ENCODE data around the gene TEX54.

Gene TEX54

DNA sequence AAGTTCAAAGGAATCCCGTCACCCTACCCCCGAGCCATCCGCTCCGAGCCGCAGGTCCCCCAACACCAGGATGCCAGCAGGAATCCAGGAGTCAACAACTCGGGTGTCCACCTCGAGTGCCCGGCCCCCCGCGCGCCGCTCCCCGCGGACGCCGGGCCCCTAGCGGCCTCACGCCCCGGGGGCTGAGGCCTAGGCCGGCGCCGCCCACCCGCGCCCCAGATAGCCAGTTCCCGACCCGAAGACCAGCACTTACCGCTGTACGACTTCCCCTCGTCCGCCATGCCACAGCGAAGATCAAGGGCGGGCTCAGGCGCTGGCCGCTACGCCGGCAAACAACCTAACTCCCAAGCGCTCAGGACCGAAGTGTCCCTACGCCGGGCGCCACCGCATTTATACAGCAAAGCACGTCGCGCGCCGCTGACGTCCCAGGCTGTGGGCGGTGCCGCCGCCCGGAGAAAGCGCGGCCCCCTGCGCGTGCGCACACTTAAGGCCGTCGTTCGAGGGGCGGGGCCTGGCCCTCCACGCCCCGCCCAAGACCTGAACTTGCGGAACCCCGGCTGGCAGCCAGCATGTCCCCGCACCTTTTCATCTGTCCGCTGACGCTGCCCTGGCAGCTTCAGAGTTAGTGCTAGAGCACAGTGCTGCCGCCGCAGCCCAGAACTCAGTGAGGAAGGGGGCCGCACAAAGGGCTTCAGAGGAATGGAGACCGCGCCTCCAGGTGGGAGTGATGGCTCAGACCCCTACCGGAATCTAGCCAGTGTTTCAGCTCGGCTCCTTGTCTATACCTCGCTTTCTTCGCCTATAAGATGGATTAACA lies 27.4 kb downstream of the TEX54 start, which contains the start of gene NXF1:
NXF1 (minus strand) TSS at position 365 of the 817 bp plus-strand sequence; CDS start at position 281, 84 bp downstream.
- H3K4me3 ChIP-seq (ENCODE audit: low read depth, low read length), result peak within 1 kb of the TSS; percentile 99
- peak; percentile 99 for DNase-seq (ENCODE audit: low read depth)
- TF ChIP-seq, protein P1, sequence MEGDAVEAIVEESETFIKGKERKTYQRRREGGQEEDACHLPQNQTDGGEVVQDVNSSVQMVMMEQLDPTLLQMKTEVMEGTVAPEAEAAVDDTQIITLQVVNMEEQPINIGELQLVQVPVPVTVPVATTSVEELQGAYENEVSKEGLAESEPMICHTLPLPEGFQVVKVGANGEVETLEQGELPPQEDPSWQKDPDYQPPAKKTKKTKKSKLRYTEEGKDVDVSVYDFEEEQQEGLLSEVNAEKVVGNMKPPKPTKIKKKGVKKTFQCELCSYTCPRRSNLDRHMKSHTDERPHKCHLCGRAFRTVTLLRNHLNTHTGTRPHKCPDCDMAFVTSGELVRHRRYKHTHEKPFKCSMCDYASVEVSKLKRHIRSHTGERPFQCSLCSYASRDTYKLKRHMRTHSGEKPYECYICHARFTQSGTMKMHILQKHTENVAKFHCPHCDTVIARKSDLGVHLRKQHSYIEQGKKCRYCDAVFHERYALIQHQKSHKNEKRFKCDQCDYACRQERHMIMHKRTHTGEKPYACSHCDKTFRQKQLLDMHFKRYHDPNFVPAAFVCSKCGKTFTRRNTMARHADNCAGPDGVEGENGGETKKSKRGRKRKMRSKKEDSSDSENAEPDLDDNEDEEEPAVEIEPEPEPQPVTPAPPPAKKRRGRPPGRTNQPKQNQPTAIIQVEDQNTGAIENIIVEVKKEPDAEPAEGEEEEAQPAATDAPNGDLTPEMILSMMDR (IDR thresholded peaks at IDR 0.05; ENCODE audit: insufficient read depth, low read depth, low read length, missing control alignments), result peak; percentile 3

DNA sequence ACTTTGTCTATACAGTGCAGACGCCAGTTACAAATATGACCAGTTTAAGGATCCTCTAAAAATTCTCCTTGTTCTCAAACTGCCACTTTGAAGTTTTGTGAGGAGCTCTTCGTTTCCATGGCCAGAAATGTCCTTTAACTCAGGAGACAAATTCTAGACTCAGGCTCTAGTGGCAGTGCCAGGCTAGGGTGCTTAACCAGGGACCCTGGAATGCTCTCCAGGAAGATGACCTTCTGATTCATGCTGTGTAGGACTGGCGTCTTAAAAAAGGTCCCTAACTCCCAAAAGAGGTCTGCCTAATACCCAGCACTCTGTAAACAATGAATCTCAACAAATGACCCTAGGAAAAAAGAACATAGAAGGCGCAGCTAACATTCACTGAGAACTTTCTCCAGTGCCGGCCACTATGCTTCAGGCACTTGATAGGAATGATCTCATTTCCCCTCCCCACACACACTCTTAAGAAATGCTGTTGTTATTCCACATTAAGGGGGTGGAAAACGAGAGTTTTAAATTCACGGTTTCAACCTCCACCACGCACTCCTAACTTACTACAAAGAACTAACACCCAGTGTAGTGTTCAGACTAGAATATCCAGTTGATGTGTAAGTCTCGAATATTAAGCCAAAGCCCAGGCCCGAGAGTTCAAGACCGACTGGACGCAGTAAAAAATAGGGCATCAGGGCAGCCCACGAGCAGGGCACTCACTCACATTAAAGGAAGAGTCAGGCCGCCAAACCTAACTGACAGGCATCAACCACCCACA lies 28.1 kb downstream of the TEX54 start:
- peak; percentile 46 for DNase-seq (ENCODE audit: low read depth)
- TF ChIP-seq, protein P1 (IDR thresholded peaks at IDR 0.05; ENCODE audit: insufficient read depth, low read depth, low read length, missing control alignments), result no peak

DNA sequence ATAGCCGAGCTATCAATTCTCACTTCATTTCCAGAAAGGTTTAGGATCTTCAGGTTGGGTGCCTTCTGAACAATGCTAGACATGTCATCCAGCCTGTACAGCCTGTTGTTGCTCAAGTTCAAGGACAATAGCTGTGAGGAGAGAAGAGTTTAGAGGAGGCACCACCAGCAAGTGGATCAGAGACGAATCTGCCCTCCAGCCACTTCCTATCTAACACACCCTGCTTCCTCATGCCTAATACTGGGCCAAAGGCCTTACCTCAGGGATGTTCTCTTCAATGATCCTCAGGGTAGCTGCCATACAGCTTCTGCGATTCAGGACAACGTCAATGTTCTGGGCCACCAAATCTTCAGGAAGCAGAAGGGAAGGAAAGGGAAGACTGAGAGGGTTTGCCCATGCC lies 31.6 kb downstream of the TEX54 start:
- DNase-seq (ENCODE audit: low read depth), result no peak
- TF ChIP-seq, protein P1 (IDR thresholded peaks at IDR 0.05; ENCODE audit: insufficient read depth, low read depth, low read length, missing control alignments), result no peak
- H3K4me3 ChIP-seq (ENCODE audit: low read depth, low read length), result no peak overlapping the region

More for the DNA sequence above, 28.1 kb downstream of the TEX54 start:
- H3K4me3 ChIP-seq (ENCODE audit: low read depth, low read length), result peak overlapping the region; percentile 99

DNA sequence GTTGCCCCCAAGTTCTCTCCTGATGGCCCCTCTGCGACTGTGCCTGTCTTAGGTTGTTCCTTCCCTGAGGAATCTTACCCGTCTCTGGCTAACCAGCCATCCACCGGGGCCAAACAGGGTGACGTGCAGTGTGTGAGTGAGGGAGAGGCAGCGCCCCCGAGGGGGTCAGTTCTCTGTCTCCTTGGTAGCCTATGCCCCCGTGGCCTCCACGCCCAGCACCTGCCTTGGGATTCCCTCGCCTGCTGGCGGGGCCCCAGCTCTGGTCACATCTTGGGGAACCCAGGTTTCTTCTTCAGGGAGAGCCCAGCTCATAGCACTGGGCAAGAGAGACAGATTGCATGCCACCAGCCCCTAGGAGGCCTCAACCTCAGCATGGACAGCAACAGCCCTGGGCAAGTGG lies 33.2 kb downstream of the TEX54 start:
- H3K4me3 ChIP-seq (ENCODE audit: low read depth, low read length), result no peak overlapping the region
- DNase-seq (ENCODE audit: low read depth), result no peak
- TF ChIP-seq, protein P1 (IDR thresholded peaks at IDR 0.05; ENCODE audit: insufficient read depth, low read depth, low read length, missing control alignments), result no peak

DNA sequence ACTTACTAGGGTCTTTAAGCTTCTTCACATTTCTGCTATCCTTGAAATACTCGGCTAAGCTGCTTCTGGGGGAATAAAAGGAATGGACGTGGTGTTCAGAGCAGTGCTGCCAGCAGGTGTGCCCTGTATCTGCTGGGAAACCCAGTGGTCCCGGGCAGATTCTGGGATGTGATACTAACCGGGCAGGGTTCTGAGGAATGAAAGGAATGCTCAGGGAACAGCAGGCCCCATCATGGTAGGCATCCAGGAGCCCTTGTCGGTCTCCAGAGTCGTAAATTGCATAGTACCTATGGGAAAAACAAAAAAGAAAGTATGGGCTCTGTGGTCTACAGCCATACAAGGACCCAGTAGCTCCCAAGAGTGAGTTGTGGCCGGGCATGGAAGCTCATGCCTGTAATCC lies 36.4 kb downstream of the TEX54 start:
- no peak overlapping the region for H3K4me3 ChIP-seq (ENCODE audit: low read depth, low read length)
- TF ChIP-seq, protein P1 (IDR thresholded peaks at IDR 0.05; ENCODE audit: insufficient read depth, low read depth, low read length, missing control alignments), result no peak
- DNase-seq (ENCODE audit: low read depth), result no peak

DNA sequence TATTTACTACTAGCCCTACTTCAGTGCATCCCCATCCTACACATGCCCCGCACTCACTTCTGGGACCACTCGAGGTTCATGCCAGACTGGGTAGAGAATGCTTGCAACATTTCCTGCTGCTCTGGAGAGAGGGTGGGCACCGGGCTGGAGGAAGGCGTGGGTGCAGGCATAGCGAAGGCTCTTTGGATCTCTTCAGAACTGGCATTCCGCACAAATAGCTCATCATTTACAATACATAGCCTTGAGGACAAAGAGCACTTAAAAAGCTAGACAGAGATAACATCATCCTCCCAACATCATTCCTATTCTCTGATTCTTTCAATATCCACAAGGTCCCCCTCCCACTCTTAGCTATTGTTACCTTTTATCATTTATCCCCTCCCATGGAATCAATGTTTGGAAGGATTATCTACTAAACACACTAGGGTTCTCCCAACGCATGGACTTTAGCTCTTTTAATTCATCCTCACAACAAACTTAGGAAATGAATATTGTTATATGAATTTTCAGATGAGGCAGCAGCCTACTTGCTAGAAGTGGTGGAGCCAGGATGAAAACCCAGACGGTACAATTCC lies 38.4 kb downstream of the TEX54 start:
- TF ChIP-seq, protein P1 (IDR thresholded peaks at IDR 0.05; ENCODE audit: insufficient read depth, low read depth, low read length, missing control alignments), result no peak
- DNase-seq (ENCODE audit: low read depth), result no peak
- H3K4me3 ChIP-seq (ENCODE audit: low read depth, low read length), result no peak overlapping the region
